Measurements from ENCODE around the gene STAMBPL1.
A peak's percentile ranks its signal among the peaks of the same experiment; 100 is the strongest.
"Not testable (repeated sequence)": the region's sequence is repeated elsewhere in the genome, so short reads cannot be mapped to it uniquely, and the experiment has no call there.

Gene STAMBPL1

DNA sequence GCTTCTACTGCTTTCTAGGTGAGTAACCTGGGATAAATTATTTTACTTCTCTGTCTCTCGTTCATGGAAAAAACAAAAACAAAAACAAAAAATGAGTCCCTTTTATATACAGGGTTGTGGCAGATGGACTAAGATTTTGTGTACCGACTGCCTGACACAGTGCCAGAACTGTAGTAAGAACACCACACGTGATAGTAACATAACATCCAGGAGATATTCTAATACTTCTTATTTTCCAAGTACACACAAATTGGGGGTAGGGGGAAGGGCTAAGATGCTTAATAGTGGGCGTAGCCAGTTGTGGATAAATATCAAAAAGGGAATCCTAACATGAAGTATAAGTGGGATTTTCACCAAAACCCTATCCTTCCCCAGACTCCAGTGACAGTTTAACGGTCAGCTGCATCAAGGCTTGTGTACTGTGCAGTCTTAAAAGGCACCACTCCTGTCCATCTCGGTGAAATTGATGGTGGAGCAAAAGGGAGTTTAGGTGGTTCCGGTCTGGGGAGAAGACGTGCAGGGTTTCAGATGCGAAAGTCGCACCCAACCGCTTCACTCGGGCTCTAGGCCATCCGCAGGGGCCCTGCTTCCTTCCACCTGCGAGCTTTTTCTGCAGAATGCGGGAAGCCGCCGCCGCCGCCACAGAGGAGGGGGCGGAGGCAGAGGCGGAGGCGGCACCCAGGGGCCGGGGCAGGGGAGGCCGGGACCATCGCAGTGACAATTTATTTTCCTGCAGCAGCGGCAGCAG, at the start of gene STAMBPL1:
TSS of gene STAMBPL1 (plus strand) at position 712 of the 748 bp plus-strand sequence. CDS start 21,464 bp downstream, outside the sequence.
- DNase-seq (ENCODE audit: low read depth), result peak; percentile 64

DNA sequence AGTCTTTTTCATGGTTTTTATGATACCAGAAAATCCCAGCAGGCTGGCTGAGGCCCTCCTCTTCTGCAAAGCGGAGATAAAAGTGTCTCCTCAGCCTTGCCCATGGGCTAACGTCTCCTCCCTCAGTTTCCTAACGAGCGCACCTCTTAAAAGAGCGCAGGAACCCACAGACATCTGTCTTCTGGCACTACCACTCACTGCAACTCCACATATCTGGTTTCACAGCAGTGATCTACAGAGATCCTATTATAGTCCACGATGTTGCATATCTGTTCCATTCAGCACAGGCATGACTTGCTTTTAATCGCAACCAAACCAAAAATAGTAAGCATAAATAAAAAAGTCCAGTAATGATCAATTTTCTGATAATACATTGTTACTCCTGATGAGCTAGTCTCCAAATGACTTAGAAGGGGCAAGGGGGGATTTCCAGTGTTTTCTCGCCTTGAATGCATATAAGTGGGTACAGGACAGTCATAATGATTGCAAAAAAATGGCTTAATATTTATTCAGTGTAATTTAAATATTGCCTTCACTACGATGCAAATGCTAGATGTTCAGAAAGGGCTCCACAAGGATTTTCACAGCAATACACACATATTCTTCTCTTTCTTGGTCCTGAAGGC, 49.3 kb upstream of the STAMBPL1 start:
- no peak for DNase-seq (ENCODE audit: low read depth)

DNA sequence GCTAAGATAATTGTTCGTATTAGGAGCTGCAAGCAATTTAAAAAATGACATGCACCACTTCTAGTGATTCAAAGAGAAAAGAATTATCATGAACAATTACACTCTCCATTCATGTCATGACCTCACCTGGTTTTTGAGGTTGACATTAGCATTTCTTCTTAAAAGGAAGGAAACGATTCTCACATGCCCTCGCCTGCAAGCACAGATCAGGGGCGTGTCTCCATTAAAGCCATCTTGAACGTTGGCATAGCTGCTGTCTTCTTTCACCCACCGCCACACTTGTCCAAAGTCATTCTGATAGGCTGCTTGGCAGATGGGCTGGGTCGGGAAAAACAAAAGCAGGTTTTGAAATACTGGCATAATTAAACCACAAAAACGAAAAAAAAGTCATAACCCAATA, 48.3 kb upstream of the STAMBPL1 start:
- peak; percentile 16 for DNase-seq (ENCODE audit: low read depth)

DNA sequence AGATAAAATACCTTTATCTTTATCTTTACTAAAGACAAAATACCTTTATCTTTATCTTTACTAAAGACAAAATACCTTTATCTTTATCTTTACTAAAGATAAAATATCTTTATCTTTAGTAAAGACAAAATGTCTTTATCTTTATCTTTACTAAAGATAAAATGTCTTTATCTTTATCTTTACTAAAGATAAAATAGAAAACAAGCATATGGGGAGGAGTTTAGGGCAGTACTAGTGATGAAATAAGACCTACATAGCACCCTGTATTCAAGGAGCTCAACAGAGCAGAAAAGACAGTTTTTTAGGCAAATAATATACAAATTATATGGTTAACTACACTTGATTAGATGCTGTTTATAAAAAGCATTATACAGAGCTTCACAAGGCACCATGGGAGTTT, 47.7 kb upstream of the STAMBPL1 start:
- no peak for DNase-seq (ENCODE audit: low read depth)

DNA sequence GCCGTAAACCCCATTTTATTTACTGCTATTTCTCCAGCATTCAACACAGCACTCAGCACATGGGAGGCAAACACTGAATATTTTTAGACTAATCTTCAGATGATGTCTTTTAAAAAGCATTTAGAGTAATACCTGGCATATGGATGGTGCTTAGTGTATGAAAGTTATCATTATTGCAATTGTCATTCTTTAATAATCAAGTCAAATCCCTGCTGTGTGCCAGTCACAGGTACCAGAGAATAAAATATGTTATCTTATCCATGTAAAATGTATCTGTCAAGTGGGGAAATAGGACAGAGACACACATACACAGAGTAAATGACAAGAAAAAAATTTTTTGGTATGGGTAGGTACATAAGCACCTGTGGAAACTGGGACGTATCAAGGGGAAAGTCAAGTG, 46.9 kb upstream of the STAMBPL1 start:
- DNase-seq (ENCODE audit: low read depth), result no peak

DNA sequence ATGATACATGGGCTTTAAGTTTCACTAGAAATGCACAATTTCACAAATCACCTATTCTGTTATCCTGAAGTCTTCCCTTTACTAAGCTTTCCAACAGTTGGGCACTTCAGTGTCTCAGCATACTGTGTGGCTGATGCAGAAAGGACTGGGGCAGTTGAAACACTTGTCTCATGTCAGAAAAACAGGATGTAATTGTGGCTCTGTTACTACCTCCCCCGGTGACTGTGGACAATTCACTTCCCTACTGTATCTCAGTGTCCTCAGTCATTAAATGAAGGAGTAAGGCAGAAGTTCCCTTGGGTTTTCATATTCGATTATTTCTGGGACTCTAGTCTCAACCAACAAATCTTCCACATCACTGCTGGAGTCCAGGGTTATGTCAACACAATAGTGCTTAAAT, 46.3 kb upstream of the STAMBPL1 start:
- no peak for DNase-seq (ENCODE audit: low read depth)

DNA sequence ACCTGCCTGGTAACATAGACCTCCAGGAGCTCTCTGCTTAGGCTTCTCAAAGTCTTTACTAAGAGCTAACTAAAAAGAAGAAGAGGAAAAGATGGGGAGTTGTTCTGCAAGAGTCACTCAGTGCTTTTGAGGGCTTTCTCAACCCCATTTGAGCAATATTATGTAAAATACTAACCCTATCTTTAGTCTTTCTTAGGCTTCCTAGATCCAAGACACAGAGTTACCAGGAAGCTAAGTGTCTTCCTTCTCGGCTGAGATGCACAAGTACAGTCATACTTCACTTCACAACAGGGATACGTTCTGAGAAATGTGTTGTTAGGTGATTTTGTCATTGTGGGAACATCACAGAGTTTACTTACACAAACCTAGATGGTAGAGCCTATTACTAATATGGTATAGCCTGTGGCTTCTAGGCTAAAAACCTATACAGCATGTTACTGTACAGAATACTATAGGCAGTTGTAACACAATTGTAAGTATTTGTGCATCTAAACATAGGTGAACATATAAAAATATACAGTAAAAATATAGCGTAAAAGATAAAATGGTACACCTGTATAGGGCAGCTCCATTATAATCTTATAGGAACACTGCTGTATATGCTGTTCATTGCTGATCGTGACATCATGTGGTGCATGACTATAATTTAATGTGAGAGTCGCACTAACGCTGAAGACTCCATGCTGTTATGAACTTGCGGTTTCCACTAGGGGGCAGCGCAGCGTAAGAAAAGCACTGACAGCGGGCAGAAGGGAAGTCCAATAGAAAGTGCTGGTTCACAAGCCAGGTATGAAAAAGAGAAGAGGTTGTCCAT, 44.7 kb upstream of the STAMBPL1 start:
- DNase-seq (ENCODE audit: low read depth), result peak; percentile 72

DNA sequence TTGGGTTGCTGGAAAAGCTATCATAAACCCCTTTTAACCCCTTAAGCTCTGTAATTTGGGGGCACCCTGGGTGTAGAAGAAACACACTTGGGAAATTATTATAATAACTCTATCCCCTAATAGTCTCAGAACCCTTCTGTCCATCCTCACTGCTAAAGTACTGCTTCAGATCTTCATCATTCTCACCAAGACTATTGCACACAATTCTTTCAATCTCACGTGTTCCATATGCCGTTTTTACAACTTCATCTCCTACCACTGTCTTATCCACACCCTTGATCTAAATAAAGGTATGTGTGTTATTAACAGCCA, 44.2 kb upstream of the STAMBPL1 start:
- no peak for DNase-seq (ENCODE audit: low read depth)

DNA sequence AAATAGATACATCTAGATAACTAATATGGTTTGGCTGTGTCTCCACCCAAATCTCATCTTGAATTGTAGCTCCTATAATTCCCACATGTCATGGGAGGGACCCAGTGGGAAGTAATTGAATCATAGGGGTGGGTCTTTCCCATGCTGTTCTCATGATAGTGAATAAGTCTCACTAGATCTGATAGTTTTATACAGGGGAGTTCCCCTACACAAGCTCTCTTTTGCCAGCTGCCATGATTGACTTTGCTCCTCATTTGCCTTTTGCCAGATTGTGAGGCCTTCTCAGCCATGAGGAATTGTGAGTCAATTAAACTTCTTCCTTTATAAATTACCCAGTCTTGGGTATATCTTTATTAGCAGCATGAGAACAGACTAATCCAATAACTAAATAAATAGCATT, 42.4 kb upstream of the STAMBPL1 start:
- DNase-seq (ENCODE audit: low read depth), result not testable (repeated sequence)

DNA sequence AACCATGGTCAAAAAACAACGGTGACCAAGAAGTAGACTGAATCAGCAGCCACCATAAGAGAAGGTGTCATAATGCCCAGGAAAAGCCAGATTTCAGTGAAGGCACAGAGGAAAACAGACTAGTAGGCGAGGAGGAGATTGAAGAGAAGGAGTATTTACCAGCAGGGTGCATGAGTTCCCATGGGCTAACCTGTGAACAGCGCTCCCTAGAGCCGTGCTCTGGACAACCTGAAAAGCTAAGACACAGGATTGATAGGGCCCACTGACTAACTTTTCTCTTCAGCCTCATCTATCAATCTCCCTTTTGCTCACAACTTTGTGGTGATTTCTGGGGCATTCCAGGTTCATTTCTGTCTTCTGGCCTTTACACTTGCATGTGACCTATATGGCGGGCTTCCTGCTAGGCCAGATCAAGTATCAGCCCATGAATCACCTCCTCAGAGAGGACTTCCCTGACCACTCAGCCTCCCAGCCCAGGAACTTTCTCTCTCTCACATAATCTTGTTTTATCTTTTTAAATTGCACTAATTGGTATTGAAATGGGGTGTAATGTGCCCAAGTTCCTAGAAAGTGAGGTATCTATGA, 41.2 kb upstream of the STAMBPL1 start:
- no peak for DNase-seq (ENCODE audit: low read depth)

DNA sequence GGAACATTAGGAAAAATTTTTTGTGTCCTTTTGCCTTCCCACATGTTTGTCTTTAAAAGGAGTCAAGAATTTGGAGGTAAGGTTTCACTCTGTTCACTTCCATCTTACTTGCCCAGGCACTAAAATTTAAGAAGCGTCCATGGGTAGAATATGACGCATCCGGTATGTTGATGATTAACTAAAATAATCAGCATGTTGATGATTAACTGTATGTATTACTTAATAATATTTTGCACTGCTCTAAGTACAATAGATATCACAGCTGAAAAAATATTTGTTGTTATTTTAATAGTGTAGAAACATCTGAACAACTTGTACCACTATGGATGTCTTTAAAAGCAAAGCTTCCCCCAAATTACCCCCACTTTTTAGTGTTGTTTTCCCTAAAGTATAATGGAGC, 39.9 kb upstream of the STAMBPL1 start:
- no peak for DNase-seq (ENCODE audit: low read depth)

DNA sequence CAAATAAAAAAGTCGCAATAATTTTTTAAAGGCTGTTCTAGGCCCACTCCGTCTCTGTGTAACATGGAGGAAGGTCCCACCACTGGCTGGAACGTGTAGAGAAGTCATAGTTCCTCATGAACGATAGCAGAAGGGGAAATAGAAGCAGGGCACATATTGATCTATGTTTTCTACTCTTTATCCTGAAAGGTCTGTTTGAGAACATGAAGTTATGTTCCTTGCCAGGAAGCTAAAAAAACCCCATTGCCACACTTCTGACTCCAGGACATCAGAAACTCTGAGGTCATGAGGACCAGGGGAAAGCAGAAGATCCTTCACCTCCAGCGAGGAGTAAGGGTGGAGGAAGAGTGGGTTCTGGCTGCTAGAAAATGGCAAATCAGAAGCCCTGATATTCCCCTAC, 39.2 kb upstream of the STAMBPL1 start:
- no peak for DNase-seq (ENCODE audit: low read depth)

DNA sequence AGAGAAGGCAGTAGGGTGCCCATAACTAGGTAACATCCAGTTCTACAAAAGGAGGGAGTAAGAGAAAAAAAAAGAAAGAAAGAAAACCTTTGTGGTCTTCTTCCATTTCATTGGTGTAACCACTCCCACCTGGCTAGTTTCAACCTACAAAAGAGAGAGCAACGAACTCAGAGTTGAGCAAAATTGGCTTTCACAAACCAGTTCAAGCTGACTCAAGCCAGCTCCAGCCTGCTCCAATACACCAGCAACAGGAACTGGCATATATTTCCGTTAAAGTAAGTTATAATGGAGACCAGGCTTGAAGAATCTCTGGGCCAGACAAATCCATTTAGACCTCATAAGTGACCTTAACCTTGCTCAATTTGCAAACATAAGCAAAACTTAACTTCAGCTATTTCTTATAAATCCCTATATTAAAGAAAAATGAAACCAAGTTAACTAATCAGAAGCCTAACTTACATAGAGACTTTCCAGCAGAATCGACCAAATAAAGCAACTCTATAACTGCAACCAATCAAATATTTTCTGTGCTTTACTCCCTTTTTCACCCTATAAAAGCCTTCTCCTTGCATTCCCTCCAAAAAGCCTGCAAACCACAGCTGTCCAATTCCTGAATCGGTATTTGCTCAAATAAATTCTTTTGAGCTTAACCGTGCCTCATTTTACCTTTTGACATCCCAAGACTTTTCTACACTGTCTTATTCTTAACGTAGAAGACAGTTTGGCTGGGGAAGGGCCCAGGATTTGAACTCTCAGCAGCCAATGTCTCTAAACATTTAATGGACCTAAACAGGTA, 38.5 kb upstream of the STAMBPL1 start:
- DNase-seq (ENCODE audit: low read depth), result no peak

DNA sequence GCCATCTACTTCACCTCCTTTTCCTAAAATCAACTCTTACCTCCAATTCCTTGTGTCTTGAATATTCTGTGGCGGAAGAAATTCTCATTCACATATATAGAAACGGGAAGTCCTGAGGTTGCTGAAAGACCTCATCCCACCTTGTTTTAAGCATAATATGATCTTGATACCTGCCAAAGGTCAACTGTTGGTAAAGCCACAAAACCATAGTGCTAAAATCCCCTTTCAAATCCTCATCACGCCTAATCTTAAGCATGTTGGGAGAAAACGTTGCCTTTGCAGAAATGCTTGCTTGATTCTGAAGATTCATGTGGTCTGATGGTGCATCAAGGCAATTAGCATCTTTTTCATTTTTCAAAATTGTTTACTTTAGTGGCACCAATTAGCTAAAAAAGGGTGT, 36.9 kb upstream of the STAMBPL1 start:
- no peak for DNase-seq (ENCODE audit: low read depth)

DNA sequence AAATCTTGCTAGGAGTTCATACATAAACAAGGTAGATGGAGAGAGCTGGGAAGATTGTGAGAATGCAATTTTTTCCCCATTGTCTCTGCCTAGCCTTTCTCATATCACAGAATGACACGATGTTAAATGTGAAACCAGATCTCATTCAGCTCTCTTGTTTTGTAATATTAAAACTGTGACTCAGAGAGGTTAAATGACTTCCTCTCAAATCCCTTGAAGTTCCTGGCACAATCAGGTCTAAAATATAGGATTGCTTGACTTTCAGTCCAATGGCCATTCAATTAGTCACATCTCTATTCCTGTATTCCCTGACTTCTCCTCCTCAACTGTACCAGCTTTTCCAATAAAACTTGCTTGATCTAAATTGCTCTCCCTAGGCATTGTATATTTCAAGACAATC, 31.5 kb upstream of the STAMBPL1 start:
- DNase-seq (ENCODE audit: low read depth), result no peak

DNA sequence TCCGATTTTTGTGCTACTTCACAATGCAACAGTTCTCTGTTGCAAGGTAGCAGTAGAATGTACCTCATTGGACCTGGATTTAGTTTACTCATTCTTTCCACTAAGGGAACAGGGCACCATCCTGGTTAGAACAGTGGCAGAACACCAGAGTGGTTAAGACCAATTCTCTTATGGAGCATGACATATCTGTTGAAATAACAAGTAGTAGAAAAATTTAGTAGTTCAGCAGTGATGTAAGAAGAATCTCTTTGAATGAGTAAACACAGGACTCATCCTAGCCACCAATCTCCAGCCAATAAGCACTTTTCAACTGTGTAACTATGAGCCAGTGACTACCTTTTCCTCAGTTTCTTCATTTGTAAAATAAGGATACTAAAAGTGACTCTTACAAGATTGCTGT, 30.8 kb upstream of the STAMBPL1 start:
- no peak for DNase-seq (ENCODE audit: low read depth)

DNA sequence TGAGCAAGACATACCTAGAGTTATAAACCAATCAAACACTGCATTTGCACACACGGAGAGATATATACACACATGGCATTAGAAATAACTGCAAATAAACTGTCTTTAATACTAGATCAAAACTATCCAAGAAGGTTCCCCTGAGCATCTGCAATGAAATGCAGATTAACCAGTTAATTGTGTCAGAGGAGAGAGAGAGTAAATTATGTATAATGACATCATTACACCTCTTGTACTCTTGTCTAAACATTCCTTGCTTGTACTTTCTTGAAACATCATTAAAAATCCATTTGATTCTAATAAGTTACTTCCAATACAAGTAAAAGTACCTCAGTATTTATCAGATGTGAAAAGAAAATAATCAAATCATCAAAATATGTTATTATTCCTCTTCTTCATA, 29.3 kb upstream of the STAMBPL1 start:
- DNase-seq (ENCODE audit: low read depth), result no peak

DNA sequence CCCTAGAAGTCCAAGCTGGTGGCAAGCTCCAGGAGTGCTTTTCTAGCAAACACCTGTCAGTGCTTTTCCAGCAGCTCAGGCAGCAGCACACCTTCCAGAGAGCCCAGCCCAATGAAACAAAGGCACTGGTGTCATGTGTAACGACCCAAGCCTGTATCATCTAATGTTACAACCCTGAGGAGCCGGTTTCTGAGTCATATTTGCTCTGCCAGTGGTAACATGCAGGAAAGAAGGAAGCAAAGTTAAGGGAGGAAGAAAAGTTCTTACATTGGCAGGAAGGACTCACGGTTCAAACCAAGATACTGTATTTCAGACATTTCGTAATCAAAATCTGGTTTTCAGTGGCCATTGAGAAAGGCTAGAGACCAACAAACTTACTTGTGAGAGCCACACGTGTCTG, 28.3 kb upstream of the STAMBPL1 start, which contains the start of gene ANKRD22:
TSS of gene ANKRD22 (minus strand) at position 139 of the 400 bp plus-strand sequence. CDS start 237 bp downstream, outside the sequence.
- DNase-seq (ENCODE audit: low read depth), result no peak

DNA sequence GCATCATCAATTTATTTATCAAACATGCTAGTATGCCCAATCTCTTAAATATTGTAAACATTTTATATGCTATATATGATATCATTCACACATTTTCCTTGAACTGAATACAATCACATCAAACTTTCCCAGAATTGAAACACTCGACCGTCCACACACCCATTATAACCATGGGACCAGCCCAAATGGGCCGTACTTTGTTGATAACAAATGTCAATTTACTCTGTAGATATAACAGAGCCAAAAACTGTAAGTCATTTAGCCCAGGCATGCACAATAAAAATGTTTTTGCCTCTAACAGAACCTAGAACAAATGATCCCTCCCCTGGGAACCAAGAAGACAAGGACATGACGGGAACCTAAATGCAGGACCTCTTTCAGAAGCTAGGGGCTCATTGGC, 27.7 kb upstream of the STAMBPL1 start:
- no peak for DNase-seq (ENCODE audit: low read depth)

DNA sequence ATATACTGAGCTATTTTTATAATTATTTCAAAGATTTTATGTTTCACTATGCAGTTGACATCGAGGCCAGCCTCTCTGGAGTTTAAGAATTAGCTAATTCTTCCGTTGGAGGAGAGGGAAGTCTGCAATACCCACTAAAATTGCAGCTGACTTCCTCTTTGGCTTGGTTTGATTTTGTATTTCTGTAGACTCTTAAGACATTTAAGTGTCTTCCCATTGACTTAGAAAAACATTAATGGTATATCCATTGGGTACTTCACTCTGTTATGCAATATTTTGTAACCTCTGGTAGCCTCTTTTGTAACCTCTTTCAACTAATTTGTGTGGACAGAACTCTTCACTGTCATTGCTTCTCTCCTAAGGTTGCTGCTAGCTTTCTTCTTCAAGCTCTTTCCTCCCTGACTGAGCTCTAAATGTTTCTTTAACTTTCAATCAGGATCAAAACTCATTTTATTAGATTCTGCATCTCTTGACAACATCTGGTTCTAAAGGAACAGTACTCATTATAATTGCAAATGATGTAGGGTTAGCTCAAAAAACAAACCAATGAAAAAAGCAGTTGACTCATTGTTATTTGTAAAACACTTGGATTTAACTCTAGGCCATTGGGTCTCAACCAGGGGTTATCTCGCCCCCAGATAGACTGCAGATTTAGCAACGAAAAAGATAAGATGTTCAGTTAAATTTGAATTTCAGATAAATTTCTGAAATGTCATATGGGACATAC, 26.7 kb upstream of the STAMBPL1 start:
- DNase-seq (ENCODE audit: low read depth), result no peak

DNA sequence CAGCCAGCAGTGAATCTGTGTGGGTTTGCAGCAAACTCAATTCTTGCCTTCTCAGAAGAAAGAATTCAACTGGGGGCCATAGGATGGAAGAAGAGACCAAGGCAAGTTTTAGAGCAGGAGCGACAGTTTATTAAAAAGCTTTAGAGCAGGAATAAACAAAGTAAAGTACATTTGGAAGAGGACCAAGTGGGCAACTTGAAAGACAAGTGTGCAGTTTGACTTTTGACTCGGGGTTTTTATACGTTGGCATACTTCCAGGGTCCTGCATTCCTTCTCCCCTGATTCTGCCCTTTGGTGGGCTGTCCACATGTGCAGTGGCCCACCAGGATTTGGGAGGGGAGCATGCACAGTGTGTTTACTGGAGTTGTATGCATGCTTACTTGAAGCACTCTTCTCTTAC, 25.4 kb upstream of the STAMBPL1 start:
- no peak for DNase-seq (ENCODE audit: low read depth)

Data from activated T-helper 1 cell treated with Interleukin-2 at 50 U/mL for 16 hours (primary cell).